NK-92 treated with Interleukin-12 subunit alpha and Interleukin-12 subunit beta, amount 100 ng/mL, for 24 hours (cell line): ENCODE results near the gene ELMO1.

Experiments
- DNase-seq: peaks from one replicate; lab custom pipeline; 2025; lab: John Stamatoyannopoulos, UW

ELMO1 gene

DNA sequence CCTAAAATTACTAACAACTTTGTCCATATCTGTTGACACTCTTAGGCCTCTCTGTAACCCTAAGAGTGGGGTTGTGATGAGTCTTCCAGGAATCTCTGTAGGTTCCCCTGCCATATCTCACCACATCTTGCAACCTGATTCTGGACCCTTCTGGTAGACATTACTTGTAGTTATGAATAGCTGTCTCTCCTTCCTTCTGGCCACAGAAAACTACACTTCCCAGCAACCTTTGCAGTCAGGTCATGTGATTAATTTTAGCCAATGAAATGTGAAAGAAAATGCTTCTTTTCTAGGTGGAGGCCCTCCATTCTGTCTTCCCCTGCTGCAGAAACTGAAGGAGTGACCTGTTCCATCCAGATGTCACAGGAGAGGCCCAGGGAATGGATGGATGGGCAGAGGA lies 576.8 kb downstream of the ELMO1 start:
- DNase-seq = no peak

GRCh38 chr7:36871355-36871738 lies 577.3 kb downstream of the ELMO1 start:
- no peak for DNase-seq

GRCh38 chr7:36870625-36871354 lies 577.9 kb downstream of the ELMO1 start:
- no peak for DNase-seq

- no peak for DNase-seq
These were observed 579.8 kb downstream of the ELMO1 start for GRCh38 chr7:36868727-36869411.

DNA sequence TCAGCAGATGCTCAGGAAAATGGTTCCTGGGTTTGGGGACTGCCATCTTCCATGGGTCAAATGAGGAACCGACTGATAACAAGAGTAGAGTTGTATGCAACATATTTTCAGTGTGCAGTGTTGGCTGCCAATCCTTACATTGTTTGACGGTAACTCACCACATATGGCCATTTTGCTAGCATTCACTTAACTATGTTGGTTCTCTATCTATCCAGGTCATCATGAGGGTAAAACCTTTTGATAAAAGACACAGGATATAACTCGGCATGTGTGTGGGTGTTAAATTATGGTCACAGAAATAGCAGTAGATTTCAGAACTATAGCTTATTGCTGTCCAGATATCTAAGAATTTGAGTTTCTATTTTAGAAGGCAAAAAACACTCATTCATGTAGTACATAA lies 583.6 kb downstream of the ELMO1 start:
- DNase-seq = no peak

GRCh38 chr7:36863901-36864701 lies 584.6 kb downstream of the ELMO1 start:
- DNase-seq = peak; percentile 73

- DNase-seq = no peak
These were observed 585.8 kb downstream of the ELMO1 start for GRCh38 chr7:36862771-36863261.

- DNase-seq = no peak
These were observed 587.0 kb downstream of the ELMO1 start for GRCh38 chr7:36861656-36862055.

DNA sequence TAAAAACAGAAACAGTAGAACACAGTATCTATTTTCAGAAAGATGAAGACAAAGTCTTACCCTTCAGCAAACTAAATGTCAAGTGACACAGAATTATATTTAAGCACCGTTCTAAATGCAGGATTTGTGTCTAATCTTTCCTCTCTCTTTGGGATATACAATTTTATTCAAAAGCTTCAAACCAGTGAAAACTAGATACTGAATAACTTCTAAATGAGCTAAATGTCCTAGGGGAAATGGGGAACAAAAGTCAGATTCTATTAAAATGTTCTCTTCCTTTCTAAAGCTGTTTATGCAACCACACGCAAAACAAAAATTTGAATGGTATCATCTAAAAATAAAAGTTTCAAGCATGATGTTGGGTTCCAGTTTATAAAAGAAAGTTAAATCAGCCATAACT lies 588.0 kb downstream of the ELMO1 start:
- no peak for DNase-seq

GRCh38 chr7:36855330-36855729 lies 593.3 kb downstream of the ELMO1 start:
- DNase-seq = no peak

DNA sequence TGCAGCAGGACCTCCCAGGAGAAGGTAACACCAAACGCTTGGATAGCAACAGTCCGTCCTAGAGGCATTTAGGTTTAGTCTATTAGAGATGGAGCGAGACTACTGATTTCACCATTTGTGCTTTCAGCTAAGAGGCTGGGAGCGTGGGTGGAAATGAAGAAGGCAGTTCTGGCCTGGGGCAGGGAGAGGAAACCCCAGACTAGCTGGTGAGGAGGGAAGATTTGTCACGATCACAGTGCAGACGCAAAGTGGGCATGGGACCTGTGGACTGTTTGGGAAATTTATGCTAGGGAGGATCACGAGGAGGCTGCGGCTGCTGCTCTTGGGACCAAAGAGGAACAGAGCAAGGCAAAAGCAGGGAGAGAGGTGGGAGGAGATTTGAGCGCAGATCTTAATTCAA lies 594.0 kb downstream of the ELMO1 start:
- DNase-seq = no peak

- no peak for DNase-seq
These were observed 595.7 kb downstream of the ELMO1 start for GRCh38 chr7:36852931-36853330.

DNA sequence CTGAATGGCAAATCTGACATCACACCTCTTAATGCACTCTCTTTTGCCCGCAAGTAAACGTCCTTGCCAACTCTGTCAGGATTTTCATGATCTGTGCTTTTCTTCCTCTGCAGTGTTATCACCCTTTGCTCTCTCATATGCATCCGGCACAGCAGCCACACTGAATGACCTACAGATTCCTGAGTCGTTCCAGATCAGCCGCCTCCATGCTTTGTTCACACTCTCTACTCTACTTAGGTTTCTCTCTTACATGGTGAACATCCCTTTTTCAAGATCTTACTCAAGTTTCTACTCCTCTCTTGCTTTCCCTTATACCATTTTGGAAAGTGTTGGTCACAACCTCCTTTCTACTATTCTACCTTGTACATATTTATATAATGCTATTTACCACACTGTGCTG lies 596.6 kb downstream of the ELMO1 start:
- no peak for DNase-seq

DNA sequence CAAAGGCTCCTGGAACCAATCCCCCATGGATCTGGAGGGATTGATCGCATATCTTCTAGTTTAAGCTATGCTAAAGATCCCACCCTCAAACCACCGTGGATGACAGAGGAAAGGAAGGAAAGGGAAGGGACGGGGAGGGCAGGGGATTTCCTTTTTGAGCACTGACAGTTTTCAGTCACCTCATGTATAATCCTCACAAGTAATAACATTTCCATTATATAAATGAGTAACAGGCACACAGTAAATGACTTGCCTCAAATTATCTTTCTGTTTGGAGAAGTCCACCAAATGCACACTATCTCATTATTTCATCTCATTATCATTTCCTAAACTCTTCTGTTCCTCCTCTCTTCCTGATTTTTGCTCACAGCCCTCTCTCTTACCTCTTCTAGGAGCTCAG lies 597.3 kb downstream of the ELMO1 start:
- no peak for DNase-seq

- DNase-seq = no peak
These were observed 600.7 kb downstream of the ELMO1 start for GRCh38 chr7:36847946-36848345.

- DNase-seq = no peak
These were observed 604.3 kb downstream of the ELMO1 start for GRCh38 chr7:36844374-36844773.

- DNase-seq = no peak
These were observed 607.8 kb downstream of the ELMO1 start for GRCh38 chr7:36840904-36841303.

- DNase-seq = no peak
These were observed 609.9 kb downstream of the ELMO1 start for GRCh38 chr7:36838616-36839225.

DNA sequence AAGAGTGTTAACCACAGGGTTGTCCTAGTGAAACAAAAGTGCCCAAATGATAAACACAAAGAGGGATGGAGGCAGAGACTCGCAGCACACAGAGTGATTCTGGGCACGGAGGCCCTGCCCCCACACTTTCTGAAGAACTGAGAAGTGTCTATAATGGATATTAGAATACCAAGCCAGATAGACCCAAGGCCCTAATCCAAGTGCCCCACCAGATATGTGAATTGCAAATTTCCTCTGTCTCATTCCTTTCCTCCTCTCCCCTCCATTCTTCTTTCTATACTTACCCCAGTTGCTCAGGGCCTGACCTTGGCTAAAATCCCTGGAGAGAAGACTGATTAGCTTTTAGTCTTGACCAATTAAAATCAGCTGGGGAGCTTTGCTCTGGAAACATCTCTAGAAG lies 617.6 kb downstream of the ELMO1 start:
- DNase-seq = no peak

DNA sequence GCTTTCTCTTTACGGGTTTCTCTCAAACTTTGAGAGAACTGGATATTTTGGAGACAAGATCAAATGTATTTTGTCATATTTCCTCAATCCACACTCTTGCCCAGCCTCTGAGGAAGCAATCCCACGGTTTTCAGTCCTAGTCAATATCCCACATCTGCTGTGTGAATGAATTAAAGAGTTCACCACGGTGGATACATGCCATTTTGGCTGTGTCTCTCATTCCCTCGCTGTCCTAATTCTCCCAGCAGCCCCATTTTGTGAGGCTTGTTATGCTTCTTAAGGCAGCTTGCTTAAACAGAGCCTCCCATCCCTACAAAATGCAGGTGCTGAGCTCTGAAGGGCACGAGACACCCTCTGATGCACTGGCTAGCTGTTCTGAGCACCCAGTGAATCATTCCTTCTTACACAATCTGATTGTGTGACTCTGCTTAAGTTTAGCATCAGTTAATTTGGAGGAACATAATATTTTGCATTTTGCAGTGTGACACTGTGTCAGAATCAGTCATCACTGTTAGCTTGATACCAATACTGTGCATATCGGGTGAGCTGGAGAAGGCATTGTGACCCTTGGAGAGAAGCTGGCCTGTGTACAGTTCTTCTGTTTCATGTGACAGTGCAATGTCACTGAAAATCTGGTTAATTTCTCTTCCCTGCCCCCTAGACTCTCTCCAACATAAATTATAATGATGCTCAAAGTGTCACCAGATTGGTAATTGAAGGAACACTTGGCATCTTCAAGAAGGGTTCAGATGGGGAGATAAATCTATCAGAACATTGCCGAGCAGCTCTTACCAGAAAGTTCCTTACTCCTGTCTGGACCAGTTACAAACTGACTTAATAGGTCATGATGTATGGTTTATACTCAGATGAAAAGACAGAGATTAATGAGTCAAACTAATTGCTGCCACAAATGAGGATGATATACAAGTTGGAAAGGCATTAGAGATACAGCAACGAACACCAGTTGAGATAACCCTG lies 620.6 kb downstream of the ELMO1 start:
- DNase-seq = no peak

- no peak for DNase-seq
These were observed 623.2 kb downstream of the ELMO1 start for GRCh38 chr7:36825501-36825900.
